HG02610 (cell line): ENCODE measurements around the gene RALGPS2.
"Not testable (repeated sequence)": the region's sequence is repeated elsewhere in the genome, so short reads cannot be mapped to it uniquely, and the experiment has no call there.

Experiments used
- ATAC-seq: cut with Tn5 transposase; IDR thresholded peaks from one replicate; pipeline ENCODE4 v1.9.1; 2021; ENCODE audit warnings: mild to moderate bottlenecking, moderate library complexity; ENCODE audit not compliant: unreplicated experiment

RALGPS2 gene

DNA sequence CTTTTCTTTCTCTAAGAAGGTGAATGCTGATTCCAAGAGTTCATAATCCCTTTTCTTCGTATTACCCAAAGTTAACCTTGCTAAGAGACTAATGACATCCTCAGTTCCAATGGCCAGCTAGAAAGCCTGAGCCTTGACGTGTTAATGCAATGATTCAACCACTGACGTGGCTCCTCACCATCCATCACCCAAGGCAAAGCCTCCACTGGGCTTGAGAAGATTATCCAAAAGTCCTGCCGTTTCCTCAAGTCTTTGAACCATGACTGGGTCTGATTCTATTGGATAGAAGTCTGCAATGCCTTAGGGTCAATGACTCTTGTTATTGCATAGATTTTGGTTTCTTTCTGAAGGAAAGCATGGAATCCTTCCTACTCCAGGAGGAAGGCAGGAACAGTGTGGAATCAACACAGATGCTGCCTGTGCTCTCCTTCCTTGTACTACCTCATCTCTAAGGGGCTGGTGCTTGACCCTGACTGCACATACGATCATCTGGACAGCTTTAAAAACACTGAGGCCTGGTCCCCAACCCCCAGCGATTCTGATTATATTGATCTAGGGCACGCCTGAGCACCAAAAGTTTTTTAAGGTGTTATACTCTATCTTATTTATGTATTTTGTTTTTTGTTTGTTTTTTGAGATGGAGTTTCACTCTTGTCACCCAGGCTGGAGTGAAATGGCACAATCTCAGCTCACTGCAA is 215.2 kb downstream of the RALGPS2 start:
- no peak for ATAC-seq

DNA sequence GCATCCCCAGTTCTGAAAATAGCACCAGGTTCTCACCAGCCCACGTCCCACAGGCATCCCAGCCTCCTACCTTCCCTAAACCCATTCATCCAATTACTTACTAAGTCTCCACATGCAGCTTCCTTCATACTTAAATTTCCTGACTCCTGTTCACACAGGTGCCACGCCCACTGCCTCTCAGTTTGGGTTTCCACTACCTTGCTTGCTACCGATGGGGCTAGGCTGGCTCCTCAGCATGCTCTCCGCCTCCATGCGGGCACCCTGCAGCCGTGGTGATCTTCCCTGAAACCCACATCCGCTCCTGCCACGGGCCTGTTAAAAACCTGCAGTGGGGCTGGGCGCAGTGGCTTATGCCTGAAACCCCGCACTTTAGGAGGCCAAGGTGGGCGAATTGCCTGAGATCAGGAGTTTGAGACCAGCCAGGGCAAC is 216.2 kb downstream of the RALGPS2 start:
- ATAC-seq = no peak

DNA sequence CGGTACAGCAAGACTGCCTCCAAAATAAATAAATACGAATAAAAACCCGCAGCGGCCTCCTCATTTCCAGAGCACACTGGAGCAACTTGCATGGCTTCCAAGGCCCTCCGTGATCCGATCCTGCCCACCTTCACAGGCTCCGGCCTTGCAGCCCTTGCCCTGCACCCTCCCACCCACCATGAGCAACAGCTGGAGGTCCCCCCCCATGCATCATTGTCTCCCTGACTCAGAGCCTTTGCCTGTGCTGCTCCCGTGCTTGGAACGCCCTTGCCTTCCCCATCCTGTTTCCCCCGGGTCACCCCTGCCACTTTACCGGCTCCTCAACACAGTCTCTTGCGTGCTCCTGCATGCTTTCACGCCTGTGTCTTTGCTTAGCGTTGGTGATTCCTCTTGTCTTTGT is 216.8 kb downstream of the RALGPS2 start:
- no peak for ATAC-seq

DNA sequence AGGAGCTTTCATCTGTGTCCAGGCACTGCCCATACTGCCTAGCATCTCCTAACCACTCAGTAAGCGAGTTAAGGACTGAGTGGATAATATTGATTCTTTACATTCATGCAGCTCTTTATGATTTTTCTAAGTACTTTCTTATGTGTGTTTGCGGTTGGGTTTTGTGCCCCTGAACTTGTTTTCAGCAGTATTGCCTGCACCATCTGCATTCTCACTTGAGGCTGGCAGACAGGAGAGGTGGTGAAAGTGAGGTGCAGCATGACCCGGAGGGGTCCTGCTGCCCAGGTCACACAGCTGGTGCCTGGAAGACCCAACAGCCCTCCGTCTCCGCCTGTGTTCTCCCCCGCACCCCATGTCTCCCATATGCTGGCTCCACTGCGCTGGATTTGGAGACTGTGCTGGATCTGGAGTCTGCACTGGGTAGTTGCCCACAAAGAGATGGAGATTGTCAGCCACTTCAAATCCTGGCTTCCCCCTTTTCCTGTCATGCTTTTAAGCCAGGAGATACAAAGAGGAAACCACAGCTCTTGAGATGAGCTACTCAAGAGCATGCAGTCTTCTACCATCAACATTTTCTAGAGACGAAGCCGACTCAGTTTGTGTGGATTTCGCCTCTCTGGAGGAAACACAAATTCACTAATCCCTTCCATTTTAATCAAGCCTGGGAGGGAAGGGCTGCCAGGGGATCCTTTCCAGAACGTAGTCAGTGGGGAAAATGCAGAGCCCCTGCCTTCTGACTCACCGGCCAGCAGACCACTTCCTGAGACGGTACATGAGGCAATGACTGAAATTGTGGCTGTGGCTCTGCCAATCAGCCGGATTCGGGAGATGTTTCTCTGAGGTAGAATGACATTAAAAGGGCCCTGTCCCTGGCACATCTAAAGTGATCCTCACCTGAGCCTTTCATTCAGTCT is 217.5 kb downstream of the RALGPS2 start:
- no peak for ATAC-seq

DNA sequence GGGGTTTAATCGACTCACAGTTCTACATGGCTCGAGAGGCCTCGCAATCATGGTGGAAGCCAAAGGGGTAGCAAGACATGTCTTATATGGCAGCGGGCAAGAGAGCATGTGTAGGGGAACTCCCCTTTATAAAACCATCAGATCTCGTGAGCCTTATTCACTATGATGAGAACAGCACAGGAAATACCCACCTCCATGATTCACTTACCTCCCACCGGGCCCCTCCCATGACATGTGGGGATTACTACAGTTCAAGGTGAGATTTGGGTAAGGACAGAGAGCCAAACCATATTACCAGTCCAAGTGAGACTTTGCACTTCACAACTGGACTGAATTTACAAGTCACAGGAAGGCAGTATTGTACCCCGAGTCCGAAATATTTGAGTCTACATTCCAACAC is 219.7 kb downstream of the RALGPS2 start:
- ATAC-seq = no peak

DNA sequence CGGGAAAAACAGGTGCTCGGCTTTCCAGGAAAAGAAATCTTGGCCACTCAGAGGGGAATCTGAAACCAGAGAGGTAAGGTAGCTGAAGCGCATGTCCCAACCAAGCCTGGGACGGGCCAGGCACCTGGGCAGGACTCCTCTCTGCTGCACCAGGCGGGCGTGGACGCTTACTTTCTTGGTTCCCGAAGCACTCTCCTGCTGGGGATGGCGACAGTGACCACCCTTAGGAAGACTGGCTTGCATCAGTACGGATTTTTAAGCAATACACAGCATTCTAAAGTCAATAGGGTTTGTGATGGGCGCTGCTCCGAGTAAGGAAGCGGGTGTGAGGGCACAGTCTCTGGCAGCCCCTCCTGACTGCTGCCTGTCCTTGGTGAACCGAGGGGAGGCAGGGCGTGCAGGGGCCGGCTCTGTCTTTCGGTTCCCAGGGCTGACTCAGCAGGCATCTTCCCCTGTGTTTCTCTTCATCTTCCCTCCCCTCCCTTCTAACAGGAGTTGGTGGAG is 220.8 kb downstream of the RALGPS2 start:
- no peak for ATAC-seq

DNA sequence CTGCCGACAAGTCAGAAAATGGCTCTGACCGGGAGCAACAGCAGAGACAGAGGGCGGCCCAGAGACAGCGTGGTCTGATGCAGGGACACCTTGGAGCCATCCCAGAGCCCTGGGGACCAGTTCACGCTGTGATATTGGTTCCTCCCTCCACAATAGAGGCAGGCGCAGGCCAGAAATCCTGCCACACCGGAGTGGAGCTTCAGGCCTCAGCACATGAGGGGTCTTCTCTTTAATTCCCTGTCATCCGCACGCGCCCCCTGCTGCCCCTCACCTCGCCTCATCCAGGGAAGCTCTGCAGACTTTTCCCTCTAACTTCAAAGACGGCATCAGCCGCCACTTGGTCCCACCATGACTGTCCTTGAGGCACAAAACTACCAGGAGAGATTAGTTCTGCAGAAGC is 221.4 kb downstream of the RALGPS2 start:
- no peak for ATAC-seq

DNA sequence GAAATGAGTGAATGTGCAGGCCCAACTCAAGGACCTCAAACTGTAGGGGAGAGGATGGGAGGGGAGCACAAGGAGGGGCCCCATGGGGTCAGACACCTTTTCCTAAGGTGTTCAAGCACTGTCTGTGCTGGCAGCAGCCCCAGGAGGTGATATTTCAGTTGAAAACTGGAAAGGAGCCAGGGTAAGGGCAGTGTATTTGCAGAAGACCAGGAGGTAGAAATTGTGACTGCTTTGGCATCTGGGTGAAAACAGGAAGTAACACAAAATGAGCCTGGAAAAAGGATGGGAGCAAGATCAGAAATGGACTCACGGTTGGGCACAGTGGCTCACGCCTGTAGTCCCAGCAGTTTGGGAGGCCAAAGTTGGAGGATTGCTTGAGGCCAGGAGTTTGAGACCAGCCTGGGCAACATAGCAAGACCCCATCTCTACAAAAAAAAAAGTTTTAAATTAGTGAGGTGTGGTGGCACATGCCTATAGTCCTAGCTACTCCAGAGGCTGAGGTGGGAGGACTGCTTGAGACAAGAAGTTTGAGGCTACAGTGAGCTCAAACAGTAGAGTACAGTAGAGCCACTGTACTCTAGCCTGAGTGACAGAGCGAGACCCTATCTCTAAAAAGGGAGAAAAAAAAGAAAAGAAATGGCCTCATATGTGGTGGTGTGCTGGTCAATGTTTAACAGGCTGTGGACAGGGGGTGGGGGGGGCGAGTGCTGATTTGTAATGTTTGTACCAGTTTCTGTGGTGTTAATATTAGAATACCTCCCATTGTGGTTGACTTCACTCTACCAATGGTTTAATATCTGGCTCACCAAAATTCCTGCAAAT is 222.0 kb downstream of the RALGPS2 start:
- no peak for ATAC-seq

DNA sequence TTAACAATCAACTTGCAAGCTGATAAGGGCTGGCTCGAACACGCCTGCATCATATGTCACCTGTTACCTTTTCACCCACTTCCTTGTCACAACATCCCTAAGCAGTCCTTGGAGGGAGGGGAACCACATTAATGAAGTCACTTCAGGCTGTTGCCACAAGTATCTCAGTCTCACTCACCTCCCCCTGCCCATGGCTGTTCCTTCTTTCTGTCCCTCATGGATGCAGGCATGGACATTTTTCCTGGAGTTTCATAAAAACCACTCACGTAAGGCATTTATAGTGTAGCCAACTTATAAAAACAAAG is 222.6 kb downstream of the RALGPS2 start:
- ATAC-seq = no peak

DNA sequence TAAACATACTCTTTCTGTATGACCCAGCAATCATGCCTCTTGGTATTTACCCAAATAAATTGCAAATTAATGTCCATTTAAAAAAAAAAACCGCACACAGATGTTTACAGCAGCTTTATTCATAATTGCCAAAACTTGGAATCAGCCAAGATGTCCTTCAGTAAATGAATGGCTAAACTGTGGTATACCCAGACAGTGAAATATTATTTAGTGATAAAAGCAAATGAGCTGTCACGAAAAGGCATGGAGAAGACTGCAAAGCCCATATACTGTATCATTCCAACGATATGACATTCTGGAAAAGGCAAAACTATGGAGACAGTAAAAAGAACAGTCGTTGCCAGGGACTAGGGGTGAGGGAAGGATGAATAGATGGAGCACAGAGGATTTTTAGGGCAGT is 223.6 kb downstream of the RALGPS2 start:
- no peak for ATAC-seq

DNA sequence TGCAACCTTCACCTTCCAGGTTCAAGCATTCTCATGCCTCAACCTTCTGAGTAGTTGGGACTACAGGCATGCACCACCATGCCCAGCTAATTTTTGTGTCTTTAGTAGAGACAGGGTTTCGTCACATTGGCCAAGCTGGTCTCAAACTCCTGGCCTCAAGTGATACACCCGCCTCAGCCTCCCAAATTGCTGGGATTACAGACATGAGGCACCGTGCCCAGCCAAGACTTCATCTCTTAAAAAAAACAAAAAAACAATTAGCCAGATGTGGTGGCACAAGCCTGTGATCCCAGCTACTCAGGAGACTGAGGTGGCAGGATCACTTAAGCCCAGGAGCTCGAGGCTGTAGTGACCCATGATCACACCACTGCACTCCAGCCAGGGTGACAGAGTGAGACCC is 224.8 kb downstream of the RALGPS2 start:
- ATAC-seq = not testable (repeated sequence)

DNA sequence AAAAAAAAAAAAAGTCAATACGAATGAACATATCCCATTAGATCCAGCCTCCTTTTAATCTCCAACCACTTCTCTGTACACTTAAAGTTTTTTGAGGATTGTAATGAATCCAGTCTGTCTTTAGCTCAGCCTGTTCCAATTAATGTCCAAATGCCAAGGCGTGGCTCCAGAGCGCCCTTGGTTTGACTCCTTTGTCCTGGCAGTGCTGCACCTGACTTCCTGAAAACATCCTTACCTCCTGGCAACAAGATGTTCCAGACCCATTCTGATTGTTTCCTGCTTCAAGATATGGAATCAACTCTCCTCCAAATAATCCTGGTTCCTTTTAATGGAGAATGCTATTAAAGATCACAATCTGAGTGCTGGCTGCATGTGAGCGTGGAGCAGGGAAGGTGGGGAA is 226.6 kb downstream of the RALGPS2 start:
- ATAC-seq = no peak

DNA sequence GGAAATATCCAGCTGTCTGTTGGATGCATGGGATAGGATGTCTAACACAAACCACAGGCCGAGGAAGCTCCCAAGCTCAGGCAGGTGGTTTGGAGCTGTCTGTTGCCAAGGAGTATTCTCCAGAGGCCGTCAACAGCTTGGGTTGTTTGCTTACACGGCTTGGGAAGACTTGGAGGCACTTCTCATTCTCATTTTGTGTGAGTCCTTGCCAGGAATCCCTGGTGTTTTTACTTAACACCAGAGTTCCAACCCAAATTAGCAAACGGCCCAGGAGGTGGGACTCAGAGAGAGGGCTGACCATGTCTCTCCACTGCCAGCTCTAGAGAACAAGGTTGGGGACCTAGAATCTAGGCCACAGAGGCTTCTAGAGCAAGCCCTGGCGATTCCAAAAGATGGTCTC is 228.0 kb downstream of the RALGPS2 start:
- no peak for ATAC-seq

DNA sequence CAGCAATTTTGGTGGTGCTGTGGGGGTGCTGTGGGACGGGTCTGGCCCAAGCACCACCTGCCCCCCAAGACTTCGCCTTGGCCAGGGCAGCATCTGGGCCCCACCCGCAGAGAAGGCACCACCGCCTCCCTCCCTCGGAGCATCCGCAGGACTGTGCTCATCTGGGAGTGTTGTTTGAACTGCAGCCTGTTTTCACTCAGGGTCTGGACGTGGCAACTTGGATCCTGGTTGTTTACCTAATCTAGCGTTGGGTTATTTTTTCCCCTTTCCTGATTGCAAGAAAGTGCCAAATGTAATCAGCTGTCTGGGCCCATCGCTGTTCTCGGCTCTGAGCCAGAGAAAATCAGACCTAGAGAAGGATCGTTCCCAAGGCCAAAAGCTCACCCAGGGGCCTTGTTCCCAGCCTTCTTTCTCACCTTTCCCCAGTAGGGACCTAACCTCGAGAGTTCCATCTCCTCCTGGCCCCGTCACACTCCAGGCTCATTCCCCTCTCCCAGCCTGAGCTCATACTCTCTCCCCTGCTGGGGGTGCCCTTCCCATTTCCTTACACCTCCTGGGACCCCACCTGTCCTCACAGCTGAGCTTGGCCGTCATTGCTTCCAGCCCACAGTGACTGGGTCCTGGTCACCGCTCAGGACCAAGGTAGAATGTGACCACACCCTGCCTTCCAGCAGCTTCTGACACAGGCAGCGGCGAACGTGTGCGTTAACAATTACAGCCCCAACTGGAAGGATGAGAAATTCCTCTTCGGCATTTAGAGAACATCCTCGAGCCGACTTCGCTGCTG is 228.7 kb downstream of the RALGPS2 start:
- no peak for ATAC-seq

DNA sequence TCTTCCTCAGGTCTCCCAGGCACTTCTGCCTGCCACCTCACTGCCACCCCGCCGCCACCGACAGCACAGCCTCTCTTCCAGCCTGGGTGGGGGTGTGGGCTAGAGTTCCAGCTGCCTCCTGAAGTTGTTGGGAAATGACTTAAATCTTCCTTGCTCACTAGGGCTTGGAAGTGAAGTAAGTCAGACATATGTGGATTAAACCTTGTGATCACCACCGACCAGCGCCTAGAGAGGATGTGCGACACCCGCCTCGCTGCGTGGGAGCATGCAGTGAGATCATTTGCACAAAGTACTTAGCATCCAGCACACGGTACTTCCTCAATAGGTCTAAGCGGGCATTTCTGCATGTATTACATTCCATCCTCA is 229.3 kb downstream of the RALGPS2 start:
- no peak for ATAC-seq

DNA sequence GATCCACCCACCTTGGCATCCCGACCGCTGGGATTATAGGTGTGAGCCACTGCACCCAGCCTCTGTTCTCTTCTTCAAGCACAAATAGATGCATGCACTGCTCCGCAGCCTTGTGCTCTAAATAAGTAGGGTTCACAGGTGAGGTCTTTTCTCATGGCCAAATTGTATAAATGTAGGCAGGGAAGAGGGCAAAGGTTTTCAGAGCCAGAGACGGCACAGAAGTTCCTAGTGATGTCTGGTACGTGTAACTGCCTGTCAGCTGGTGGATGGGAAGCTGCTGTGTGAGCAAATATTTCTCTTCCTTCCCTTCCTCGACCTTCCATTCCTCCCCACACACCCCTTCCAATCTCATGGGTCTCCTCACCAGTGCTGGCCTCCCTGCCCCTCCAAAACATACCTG is 229.9 kb downstream of the RALGPS2 start:
- ATAC-seq = no peak

DNA sequence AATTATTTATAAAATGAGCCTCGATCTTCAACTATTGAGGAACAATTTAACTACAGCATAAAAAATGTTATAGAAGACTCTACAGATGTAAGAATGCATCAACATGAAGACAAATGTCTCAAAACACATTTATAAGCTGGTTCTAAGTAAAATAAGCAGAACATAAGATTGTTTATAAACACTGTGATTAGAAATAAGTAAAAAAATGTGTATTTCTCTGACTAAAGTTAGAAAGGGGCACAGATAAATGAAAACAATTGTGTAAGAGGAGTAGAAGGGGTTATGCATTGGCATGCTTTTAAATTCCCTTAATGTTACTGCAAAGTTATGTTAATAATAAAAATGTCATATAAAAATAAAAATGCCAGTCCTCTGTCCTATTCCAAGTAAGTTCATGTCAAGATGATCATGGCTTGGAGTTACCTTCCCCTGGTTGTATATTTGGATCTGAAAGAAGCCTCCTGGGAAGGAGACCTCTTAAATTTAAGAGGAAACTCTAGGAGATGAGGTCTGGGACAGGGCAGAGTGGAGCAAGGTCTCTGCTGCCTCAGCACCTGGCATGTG is 230.4 kb downstream of the RALGPS2 start:
- ATAC-seq = no peak

DNA sequence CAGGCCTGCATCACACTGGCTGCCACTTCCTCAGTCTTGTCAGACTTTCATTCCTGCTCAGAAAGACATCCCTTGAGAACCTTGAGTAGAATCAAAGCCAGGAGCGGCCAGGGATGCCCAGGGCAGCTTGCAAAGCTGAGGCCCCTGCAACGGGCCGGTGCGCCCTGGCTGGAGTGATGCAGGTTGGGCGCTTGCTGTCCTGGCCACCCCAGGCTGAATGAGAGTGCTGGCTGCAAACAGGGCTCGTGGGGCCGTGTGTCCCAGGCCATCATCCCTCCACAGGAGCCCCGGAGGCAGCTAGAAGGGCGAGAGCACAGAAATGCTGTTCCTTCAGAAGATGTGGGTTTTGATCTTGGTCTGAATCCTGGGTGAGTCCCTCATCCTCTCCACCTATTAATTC is 233.4 kb downstream of the RALGPS2 start:
- ATAC-seq = no peak

DNA sequence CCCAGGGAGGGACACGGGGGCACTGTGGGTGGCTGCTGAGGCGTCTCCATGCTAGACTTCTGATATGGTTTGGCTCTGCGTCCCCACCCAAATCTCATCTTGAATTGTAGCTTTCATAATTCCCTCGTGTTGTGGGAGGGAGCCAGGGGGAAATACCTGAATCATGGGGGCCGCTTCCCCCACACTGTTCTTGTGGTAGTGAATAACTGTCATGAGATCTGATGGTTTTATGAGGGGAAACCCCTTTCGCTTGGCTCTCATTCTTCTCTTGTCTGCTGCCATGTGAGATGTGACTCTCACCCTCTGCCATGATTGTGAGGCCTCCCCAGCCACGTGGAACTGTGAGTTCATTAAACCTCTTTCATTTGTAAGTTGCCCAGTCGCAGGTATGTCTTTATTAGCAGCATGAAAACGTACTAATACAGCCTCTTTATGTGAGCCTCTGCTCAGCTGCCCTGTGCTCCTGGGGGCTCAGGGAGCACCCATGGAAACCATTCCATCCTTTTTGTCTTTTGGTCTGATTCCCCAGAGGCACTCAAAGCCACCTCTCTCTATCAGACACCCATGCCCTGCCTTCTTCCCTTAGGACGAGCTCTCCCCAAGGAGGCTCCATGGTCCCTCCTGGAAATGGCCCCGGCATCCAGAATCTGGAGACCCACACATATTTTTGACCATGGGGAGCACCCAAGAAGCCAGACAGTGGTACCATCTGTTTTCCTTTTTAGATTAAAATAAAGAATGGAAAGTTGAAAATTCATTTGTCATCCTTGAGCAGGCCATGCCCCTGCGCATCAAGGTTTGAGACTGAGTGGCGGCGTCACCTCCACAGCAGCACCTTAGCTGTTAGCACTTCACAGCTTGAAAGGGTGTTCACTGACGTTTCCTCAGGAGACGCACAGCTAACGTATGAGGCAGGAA is 234.8 kb downstream of the RALGPS2 start:
- no peak for ATAC-seq
